ENCODE data around the gene TACSTD2.
"Not testable (repeated sequence)": the region's sequence is repeated elsewhere in the genome, so short reads cannot be mapped to it uniquely, and the experiment has no call there.

The TACSTD2 gene

DNA sequence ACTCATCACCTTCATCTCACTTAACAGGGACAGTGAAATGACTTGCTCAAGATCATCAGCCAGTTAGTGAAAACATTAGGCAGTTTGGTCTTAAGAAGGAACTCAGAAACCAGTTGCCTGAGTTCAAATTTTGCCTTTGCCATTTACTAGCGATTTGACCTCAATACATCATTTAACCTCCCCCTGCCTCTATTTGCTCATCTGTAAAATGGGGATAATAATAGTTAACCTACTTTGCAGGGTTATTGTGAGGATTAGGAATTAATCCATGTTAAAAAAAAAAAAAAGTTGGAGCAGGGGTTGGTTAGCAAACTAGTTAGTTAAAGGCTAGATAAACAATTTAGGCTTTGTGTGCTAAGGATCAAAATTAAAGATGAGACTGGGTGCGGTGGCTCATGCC lies 10.6 kb upstream of the TACSTD2 start:
- DNase-seq (ENCODE audit: low read depth in 2 of 2) = no peak

DNA sequence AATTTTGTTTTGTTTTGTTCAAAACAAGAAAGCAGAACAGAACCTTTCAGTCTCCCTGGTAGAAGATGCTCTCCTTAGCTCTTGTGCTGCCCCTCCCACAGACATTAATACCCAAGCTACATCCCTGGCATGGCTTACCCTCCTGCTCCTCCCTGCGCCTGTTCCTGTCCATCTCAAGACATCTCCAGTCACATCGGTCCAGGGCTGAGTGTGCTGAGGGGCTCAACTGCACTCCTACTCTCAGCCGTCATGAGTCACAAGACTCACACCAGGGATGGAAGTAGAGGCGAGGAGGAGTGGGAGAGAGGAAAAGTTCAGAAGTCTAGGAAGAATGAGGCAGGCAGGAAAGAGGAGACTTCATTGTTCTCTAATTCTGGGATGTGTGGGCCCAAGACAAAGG lies 9.2 kb upstream of the TACSTD2 start:
- no peak for DNase-seq (ENCODE audit: low read depth in 2 of 2)

DNA sequence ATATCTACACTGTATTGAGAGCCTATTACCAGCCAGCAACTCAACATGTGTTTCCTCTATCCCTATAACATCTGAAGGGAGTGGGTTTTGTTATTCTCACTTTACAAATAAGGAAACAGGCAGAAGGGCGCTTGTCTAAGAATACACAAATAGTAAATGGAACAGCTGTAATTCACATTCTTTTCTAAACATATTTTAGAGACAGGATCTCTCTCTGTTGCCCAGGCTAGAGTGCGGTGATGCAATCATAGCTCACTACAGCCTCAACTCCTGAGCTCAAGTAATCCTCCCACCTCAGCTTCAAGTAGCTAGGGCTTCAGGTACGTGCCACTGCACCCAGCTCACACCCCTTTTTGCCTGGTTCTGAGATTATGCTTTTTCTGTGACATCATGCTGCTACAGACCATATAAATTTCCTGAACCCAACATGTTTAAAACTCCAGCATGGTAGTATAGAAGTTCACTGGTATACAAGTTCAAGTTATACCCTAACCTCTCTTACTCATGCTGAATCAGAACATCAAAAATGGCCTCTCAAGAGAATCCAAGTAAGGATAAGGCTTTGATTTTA lies 8.6 kb upstream of the TACSTD2 start:
- no peak for DNase-seq (ENCODE audit: low read depth in 2 of 2)

DNA sequence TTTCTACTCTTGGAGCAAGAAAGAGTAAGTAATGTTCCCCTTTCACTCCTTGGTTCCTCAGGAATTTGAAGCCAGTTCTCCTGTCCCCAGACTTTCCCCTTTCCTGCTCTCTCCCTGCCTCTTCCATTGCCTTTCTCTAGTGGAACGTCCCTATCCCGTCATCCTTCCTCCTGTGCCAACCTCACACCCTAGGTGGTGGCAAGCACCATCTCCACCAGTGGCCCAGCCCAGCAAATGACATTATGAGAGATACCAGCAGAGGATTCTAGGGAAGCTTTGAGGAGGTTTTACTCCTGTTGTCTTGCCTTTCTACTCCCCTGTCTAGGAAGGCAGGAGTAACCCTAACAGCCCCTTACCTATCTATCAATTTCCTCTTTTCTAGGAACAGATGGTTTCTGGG lies 8.1 kb upstream of the TACSTD2 start:
- no peak for DNase-seq (ENCODE audit: low read depth in 2 of 2)

DNA sequence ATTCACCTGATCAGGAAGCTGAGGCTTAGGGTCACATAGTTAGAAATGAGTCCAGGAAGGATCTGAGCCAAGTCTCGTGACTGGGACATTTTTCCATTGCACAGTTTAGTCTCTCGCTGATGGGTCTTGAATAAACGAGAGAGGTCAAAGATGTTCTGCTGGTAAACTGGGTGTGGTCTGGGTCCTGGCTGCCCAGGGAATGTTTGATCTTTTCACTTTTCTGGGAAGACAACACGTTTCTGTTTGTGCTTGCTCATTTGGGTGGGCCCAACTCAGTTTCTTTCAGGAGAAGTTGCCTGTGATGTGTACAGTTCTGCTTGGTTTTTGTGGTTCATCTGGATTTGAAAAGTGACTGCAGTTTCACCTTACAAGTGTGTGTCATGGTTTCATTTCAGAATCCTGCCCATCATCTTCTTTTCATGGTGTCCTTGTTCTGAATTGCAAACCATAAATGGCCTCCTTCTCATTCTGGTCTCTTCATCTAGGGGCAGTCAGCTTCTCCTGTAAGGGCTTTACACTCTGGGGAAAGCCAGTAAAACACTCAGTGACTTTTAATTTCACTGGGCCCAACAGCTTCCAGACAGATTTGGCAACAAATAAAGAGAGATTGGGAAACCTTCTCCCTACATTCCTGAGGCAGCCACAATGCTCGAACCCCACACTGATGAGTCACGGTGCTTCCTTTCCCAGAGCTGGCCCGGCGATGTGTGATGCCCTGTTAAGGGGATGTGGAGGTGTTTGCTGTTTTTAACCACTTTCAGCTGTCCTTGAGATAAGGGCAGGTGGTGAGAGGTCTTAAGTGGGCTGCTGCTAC lies 7.2 kb upstream of the TACSTD2 start:
- DNase-seq (ENCODE audit: low read depth in 2 of 2) = no peak

DNA sequence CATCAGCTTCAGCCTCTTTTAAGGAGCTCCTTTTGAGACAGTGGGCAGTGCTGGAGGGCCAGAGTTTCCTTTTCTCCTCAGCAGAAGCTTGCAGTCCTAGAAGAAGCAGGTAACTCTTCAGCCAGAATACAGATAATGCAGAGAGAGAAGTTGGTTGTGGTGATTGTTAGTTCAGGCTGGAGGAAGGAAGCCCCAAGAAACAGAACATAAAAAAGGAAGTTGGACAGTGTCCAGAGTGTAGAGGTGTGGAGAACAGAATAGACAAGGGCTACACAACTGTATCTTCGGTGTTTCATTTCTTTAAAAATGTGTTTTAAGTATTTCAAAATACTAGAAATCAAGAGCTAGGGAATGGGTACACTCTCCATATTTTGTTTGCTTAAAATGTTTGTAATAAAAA lies 6.4 kb upstream of the TACSTD2 start:
- DNase-seq (ENCODE audit: low read depth in 2 of 2) = no peak

DNA sequence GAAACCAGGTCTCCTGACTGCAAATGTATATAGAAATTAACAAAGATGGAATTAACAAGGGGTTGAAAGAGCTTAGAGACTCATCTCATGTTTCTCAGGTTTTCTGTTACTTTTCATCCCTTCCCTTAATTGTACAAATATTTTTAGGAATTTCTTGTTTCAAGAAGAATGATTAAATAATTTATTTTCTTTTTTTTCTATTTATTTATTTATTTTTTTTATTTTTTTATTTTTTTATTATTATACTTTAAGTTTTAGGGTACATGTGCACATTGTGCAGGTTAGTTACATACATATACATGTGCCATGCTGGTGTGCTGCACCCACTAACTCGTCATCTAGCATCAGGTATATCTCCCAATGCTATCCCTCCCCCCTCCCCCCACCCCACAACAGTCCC lies 5.1 kb upstream of the TACSTD2 start:
- DNase-seq (ENCODE audit: low read depth in 2 of 2) = not testable (repeated sequence)

DNA sequence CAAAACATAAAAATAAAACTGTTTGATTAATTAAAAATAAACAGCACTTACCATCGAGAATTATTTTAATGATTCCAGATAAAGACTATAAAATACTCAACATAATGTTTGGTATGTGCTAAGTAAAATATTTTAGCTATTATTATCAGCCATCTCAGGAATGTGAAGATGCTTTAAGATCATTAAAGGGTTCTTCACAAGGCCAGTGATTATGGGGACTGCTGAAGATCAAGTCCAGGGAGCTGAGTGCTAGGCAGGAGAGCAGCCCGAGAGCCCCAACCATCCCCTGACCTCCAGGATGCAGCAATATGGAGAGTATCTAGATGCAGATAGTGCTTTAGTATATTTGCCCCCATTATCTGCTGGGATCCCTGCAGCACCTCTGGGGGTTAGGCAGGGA lies 4.6 kb upstream of the TACSTD2 start:
- DNase-seq (ENCODE audit: low read depth in 2 of 2) = no peak

DNA sequence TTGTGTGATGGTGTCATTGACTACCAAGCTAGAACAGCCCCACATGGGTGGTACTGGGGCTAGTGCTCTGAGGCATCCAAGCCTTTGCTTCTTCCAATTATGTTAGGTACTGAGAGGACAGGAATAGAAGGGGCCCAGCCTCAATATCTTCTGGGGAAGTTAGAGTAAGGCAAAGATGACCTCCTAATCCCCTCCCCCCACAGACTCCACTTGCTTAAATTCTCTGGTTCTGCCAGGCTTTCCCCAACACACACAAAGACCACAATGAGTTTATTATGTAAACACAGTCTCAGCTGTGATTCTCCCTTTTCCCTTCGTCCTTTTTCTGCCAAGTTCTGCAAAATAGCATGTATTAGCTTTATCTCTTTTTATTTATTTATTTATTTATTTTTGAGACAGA lies 3.1 kb upstream of the TACSTD2 start:
- DNase-seq (ENCODE audit: low read depth in 2 of 2) = no peak

DNA sequence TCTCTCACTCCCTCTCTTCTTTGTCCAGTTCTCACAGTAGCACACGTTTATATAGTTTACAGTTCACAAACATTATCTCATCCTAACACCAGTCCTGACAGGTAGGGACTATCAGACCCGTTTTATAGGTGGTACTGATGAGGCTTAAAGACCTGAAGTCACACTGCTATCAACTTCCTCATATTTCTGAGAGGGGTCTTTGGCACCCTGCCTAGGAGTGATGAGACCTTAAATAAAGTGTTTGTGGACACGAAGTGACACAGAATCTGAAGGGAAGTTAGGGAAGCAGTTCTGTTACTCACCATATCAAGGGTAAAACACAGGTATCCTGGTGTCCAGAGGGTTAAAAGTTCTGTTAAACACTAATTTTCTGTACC lies 590 bp upstream of the TACSTD2 start:
- DNase-seq (ENCODE audit: low read depth in 2 of 2) = no peak

DNA sequence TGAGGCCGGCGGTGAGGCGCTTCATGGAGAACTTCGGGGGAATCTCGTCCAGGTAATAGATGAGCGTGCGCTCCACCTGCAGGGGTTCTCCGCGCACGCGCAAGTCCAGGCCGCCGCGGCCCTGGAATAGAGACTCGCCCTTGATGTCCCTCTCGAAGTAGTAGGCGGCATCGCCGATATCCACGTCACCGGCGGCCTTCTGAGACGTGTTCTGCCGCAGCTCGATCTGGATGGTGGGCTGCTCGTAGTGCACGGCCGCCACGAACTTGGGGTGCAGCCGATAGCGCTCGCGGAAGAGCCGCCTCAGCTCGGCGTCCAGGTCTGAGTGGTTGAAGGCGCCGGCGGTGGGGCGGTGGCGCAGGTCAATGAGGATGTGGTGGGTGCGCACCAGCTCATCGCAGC lies 726 bp downstream of the TACSTD2 start:
- no peak for DNase-seq (ENCODE audit: low read depth in 2 of 2)

DNA sequence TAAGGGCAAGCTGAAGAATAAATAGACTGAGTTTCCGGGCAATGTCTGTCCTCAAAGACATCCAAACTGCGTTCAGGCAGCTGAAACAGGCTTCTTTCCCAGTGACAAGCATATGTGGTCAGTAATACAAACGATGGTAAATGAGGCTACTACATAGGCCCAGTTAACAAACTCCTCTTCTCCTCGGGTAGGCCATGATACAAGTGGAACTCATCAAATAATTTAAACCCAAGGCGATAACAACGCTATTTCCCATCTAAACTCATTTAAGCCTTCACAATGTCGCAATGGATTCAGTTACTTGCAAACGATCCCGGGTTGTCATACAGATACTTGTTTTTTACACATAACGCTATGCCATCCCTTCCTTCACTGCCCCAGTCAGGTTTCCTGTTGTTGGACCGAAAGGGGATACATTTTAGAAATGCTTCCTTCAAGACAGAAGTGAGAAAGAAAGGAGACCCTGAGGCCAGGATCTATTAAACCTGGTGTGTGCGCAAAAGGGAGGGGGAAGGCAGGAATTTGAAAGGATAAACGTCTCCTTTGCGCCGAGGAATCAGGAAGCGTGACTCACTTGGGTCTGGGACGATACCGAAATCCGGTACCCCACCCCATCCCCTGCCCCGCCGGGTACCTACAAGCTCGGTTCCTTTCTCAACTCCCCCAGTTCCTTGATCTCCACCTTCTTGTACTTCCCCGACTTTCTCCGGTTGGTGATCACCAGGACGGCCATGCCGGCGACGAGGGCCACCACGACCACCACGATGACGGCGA lies 1.3 kb downstream of the TACSTD2 start:
- no peak for DNase-seq (ENCODE audit: low read depth in 2 of 2)

DNA sequence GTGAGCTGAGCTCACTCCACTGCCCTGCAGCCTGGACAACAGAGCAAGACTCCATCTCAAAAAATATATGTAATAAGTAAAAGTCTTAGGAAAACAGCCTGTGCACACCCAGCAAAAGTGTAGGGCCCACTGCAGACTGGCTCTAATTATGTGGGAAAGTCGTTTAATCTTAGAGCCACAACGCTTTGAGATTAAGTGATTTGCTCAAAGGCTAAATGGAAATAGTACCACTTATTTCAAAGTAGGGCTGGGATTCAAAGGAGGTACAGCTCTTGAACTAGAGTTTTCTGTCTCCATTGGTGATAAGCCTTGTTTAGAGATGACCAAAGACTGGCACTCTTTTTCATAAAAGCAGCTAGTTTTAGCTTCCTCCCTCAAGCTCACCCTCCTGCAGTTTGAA lies 2.2 kb downstream of the TACSTD2 start:
- no peak for DNase-seq (ENCODE audit: low read depth in 2 of 2)

DNA sequence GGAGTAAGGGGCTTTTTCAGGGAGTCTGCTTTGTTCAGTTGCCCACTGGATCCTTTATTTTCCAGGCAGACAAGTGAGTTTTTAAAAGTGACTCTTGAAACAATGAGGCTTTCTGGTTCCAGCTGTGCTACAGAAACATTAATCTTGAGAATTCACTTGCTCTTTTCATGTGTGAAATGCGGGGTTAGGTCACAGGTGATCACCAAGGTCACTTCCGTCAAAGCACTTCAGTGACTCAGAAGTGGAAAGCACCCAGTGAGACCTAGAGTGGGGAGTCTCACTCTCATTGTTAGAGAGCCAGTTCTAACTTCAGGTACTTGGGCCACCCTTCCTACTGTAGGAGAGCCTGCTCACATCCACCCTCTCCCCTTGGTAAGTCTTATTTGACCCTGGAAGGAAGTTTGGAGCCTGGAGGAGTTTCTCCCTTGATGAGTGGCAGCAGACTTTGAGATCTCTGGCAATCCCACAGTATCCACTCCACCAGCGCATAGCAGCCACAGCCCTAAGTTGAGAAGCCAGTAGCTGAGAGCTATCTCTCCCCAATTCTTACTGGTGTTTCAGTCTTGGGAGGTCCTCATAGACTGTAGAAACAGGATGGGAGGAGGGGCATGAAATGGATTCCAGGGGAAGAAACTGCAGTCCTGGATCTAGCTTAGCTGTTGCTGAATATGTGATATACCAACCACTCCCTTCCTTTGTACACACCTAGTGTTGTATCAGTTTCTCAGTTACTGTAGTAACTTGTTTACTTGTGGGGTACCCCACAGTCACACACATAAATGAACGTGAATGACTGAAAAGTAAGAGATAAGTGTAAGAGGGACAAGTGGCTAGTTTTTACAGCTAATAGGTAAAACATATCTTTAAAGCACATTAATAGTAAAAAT lies 3.1 kb downstream of the TACSTD2 start:
- DNase-seq (ENCODE audit: low read depth in 2 of 2) = peak in 1 of 2 donors; percentile 19

DNA sequence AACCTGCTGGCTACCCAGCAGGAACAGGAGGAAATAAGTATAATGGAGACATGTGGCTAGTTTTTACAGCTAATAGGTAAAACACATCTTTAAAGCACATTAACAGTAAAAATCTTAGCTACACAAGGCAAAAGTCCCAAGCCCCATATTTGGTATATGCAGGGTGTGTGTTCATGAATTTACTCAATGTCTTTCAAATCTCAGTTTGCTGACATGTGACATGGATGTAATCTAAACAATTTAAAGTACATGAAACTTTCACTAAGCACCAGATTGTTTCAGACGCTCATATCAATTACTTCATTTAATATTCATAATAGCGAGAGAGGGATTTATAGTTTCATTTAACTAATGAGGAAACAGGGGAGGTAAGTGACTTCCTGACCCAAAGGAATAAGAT lies 3.9 kb downstream of the TACSTD2 start:
- DNase-seq (ENCODE audit: low read depth in 2 of 2) = no peak

DNA sequence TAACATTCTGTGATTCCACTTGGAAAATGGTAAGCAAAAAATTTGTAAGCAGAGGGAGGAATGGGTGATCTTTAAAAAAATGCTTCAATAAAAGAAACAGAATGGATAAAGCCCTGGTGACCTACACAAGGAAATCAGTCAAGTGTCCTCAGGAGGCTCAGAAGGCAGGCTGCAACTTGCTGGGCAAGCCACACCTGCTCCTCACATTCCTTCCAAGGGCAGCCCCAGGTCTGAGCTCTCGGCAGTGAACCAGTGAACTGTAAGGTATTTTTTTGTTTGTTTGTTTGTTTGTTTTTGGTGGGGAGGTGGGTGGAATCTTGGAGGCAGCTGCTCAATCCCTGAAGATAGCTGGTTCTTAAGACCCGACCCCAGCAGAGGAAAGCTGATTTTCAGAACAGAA lies 4.4 kb downstream of the TACSTD2 start:
- DNase-seq (ENCODE audit: low read depth in 2 of 2) = no peak

DNA sequence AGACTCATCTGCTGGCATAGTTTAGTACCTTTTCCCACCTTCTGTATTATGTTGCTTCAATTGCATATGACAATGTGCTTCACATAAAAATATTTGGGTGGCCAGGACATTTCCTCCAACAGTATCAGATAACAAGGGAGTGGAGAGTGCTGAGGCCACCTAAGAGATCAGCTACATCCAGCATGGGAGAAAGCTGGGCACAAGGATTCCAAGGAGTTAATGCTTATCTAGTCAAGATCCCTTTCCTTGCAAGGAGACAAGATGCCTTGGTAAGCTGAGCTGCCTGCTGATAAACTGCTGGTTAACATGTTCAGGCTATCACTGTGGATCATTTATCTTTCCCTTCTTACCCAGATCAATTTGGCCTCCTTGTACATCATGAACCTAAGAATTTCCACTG lies 5.4 kb downstream of the TACSTD2 start:
- no peak for DNase-seq (ENCODE audit: low read depth in 2 of 2)

DNA sequence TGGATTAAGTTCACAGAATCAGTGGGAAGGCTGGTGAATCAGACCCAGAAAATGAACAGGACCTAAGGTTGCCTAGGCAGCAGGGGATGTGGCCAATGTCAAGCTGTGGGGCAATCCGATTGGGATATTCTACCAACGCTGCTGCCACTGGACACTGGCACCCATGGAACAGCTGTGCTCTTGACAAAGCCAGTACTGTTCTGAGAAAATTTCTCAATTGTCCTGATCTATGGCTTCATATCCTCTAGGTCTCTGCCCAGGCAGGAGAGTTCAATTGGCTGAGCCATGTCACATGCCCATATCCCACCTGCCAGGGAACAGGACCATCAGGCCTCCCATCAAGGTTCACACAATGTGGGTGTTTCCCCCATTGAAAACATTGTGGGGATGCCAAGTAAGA lies 6.2 kb downstream of the TACSTD2 start:
- DNase-seq (ENCODE audit: low read depth in 2 of 2) = no peak

DNA sequence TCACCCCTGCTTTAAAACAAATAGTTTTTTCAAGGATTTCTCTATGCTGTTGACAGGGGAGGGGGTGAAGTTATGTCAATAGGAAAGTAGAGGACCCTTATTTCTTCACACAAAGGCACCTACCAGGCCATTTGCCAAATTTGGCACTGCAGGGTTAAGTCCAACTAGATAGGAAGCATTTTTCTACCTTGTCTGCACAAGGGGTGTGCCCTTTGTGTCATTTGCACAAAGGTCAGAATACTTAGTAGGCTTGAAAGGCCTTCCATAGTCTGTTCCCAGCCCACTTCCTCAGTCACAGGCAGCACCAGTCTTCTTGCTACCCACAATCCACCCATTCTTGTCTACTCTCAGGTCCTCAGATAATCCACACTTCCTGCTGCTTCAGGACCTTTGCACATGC lies 7.0 kb downstream of the TACSTD2 start:
- no peak for DNase-seq (ENCODE audit: low read depth in 2 of 2)

DNA sequence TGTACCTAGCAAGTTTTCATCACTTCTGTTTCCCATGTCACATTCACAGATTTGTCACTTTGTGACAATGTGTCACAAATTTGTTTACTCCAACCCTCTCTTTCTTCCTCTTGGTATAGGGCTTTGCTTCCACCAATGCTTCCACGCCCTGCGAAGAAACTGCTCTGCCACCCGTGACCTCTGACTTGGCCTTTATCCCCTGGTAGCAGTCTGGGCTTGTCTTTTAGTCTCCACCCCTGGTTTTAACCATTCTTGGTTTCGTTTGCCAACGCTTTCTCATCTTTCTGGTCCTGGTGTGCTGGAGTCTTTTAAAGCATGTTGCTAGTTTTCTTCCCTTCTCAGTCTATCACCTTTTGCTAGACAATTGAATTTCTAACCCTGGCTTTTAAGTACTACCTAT lies 8.1 kb downstream of the TACSTD2 start:
- no peak for DNase-seq (ENCODE audit: low read depth in 2 of 2)

DNA sequence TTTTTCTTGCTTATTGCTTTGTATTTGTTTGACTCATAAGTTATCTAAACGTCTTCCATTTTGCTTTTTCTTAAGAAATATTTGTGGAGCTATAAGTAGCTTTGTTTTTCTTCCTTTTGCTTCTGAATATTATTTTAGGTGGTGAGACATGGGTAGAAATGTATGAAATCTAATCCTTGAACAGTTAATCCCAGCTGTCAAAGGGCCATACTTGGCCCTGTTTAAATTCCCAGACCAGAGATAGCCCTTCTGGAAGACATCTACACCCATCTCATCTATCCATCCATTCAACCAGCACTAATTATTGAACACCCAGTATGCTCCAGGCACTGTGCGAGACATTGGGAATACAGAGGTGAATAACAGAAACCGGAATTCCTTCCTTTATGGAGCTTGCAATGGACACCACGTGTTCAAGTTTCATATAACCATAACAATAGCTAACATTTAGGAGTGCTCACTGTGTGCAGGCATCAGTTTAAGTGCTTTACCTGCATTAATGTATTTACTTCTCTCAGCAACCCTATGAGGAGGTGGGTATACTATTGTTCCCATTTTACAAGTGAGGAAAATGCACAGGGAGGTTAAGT lies 8.7 kb downstream of the TACSTD2 start:
- DNase-seq (ENCODE audit: low read depth in 2 of 2) = no peak

DNA sequence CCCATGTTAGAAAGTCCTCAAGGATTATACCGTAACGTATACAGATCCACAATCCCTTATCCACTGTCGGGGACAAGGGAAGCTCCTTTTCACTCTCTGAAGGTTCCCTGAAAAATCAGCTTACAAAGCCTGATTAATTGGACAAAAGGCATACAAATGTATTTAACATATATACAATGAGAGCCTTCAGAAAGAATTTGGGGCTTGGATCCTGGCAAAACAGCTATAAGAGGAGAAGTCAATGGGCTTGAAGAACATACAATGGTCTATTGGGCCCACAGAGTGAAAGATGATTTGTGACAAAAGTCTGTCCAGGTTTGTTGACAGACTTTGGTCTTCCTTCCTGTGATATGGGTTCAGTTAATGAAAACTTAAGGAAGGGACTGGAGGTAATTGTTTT lies 10.7 kb downstream of the TACSTD2 start:
- DNase-seq (ENCODE audit: low read depth in 2 of 2) = no peak

Measured in stimulated activated CD8-positive, alpha-beta memory T cell treated with anti-CD3 and anti-CD28 coated beads, Interleukin-7, amount 100 ng/mL, for 4 hours (primary cell).